Cortex of kidney (tissue), 1 donor: ENCODE results near the gene GIMD1.
"Not testable (repeated sequence)": the region's sequence is repeated elsewhere in the genome, so short reads cannot be mapped to it uniquely, and the experiment has no call there.

Experiments
- DNase-seq: peaks from one replicate; lab custom pipeline; 2025; lab: John Stamatoyannopoulos, UW

GIMD1 gene

GRCh38 chr4:106351016-106351415, 17.6 kb downstream of the GIMD1 start:
- DNase-seq, result no peak

GRCh38 chr4:106347167-106347566, 21.4 kb downstream of the GIMD1 start:
- no peak for DNase-seq

GRCh38 chr4:106344647-106344970, 24.0 kb downstream of the GIMD1 start:
- no peak for DNase-seq

GRCh38 chr4:106343865-106344646, 24.5 kb downstream of the GIMD1 start:
- no peak for DNase-seq

- DNase-seq, result no peak
Measured at GRCh38 chr4:106340774-106341173, 27.8 kb downstream of the GIMD1 start.

GRCh38 chr4:106339431-106339830, 29.1 kb downstream of the GIMD1 start:
- no peak for DNase-seq

GRCh38 chr4:106338671-106339070, 29.9 kb downstream of the GIMD1 start:
- no peak for DNase-seq

GRCh38 chr4:106337916-106338315, 30.7 kb downstream of the GIMD1 start:
- DNase-seq, result no peak

GRCh38 chr4:106336618-106337017, 32.0 kb downstream of the GIMD1 start:
- no peak for DNase-seq

- DNase-seq, result no peak
Measured at GRCh38 chr4:106334741-106335470, 33.7 kb downstream of the GIMD1 start.

- no peak for DNase-seq
Measured at GRCh38 chr4:106333186-106333585, 35.4 kb downstream of the GIMD1 start.

GRCh38 chr4:106329041-106329618, 39.4 kb downstream of the GIMD1 start:
- no peak for DNase-seq

GRCh38 chr4:106325800-106326199, 42.8 kb downstream of the GIMD1 start:
- DNase-seq, result no peak

GRCh38 chr4:106323119-106323518, 45.5 kb downstream of the GIMD1 start:
- DNase-seq, result no peak

- not testable (repeated sequence) for DNase-seq
Measured at GRCh38 chr4:106321814-106322213, 46.8 kb downstream of the GIMD1 start.

GRCh38 chr4:106321168-106321567, 47.4 kb downstream of the GIMD1 start:
- not testable (repeated sequence) for DNase-seq

GRCh38 chr4:106320235-106320634, 48.3 kb downstream of the GIMD1 start:
- no peak for DNase-seq

- DNase-seq, result no peak
Measured at GRCh38 chr4:106318511-106318910, 50.1 kb downstream of the GIMD1 start.

- DNase-seq, result no peak
Measured at GRCh38 chr4:106317815-106318214, 50.8 kb downstream of the GIMD1 start.

GRCh38 chr4:106316773-106317409, 51.7 kb downstream of the GIMD1 start:
- no peak for DNase-seq

GRCh38 chr4:106315968-106316772, 52.4 kb downstream of the GIMD1 start, which contains the start of the genes AIMP1 and TBCK:
AIMP1 (plus strand) TSS chr4:106316550; CDS start chr4:106325010, 8,460 bp downstream.
TBCK (minus strand) TSS chr4:106316209; CDS start chr4:106308960, 7,249 bp downstream.
- peak; percentile 22 for DNase-seq
